ENCODE data around the gene HOXD9. TPM values are rescaled to one million over a fixed set of nuclear protein-coding genes. Genes with fewer than 3 reads are reported as not detected.

Gene HOXD9
- polyA plus RNA-seq, 1 donor (not counting 4 experiments of a cell fraction or from before 2014, with no cell fraction given): not detected

GRCh38 chr2:176082525-176082823 lies 40.0 kb upstream of the HOXD9 start:
- Histone ChIP-seq H3K27ac (ENCODE audit: control insufficient read depth, insufficient read depth, low read length) (no peak overlapping the region), H3K9ac (ENCODE audit: control insufficient read depth, extremely low read depth, insufficient read depth, low read length) (no peak overlapping the region), H3K9me1 (ENCODE audit: control insufficient read depth, extremely low read depth, insufficient read depth, low read length) (no peaks in the 10 kb centered on the region), H3K9me3 (ENCODE audit: control insufficient read depth, low read depth, low read length) (peaks cover 18% of the 10 kb centered on the region), H3K79me2 (ENCODE audit: control insufficient read depth, insufficient read depth, low read length) (no peaks in the 10 kb centered on the region), H3K36me3 (ENCODE audit: control insufficient read depth in 2 of 2, extremely low read depth in 1 of 2, insufficient read depth in 2 of 2, low read length in 2 of 2) (no peaks in the 10 kb centered on the region), H3K4me2 (ENCODE audit: control insufficient read depth, extremely low read depth, insufficient read depth, low read depth, low read length) (no peak overlapping the region), H3K4me1 (ENCODE audit: control insufficient read depth, extremely low read depth, insufficient read depth, low read length) (no peaks in the 10 kb centered on the region), H2AFZ (ENCODE audit: control insufficient read depth, low read length) (no peak overlapping the region), H4K20me1 (ENCODE audit: control insufficient read depth, extremely low read depth, insufficient read depth, low read length) (no peaks in the 10 kb centered on the region), H3K4me3 (ENCODE audit: control insufficient read depth in 2 of 3, extremely low read depth in 1 of 3, insufficient read depth in 2 of 3, low read depth in 1 of 3, low read length in 3 of 3) (no peak overlapping the region), H3K27me3 (ENCODE audit: control insufficient read depth, extremely low read depth, insufficient read depth, low read length) (peaks cover 92% of the 10 kb centered on the region)
- DNase-seq (ENCODE audit: low read depth, low spot score): no peak
- peak; percentile 55 for TF ChIP-seq EZH2 (IDR thresholded peaks at IDR 0.05; ENCODE audit: low read length)
- no peak for TF ChIP-seq CTCF (optimal IDR thresholded peaks at IDR 0.05 in 1 of 3, IDR thresholded peaks at IDR 0.05 in 1 of 3, conservative IDR thresholded peaks at IDR 0.05 in 1 of 3; ENCODE audit: extremely low read depth in 1 of 3, insufficient read depth in 2 of 3, low read length in 3 of 3)
- dilution Hi-C loops (cut with MboI; ENCODE audit: extremely low pct_ligation_motif_present, low sequenced_read_pairs): no loop called here
- FAIRE-seq: no peak

GRCh38 chr2:176082824-176083751 lies 39.4 kb upstream of the HOXD9 start:
- H4K20me1 ChIP-seq (ENCODE audit: control insufficient read depth, extremely low read depth, insufficient read depth, low read length): no peaks in the 10 kb centered on the region
- peaks cover 98% of the 10 kb centered on the region for H3K27me3 ChIP-seq (ENCODE audit: control insufficient read depth, extremely low read depth, insufficient read depth, low read length)
- FAIRE-seq (no peak), DNase-seq (ENCODE audit: low read depth, low spot score) (no peak)
- H3K4me1 ChIP-seq (ENCODE audit: control insufficient read depth, extremely low read depth, insufficient read depth, low read length): no peaks in the 10 kb centered on the region
- no peak overlapping the region for H3K27ac ChIP-seq (ENCODE audit: control insufficient read depth, insufficient read depth, low read length)
- no peak overlapping the region for H3K4me3 ChIP-seq (ENCODE audit: control insufficient read depth in 2 of 3, extremely low read depth in 1 of 3, insufficient read depth in 2 of 3, low read depth in 1 of 3, low read length in 3 of 3)
- H3K9ac ChIP-seq (ENCODE audit: control insufficient read depth, extremely low read depth, insufficient read depth, low read length): no peak overlapping the region
- dilution Hi-C loops (cut with MboI; ENCODE audit: extremely low pct_ligation_motif_present, low sequenced_read_pairs): no loop called here
- H3K4me2 ChIP-seq (ENCODE audit: control insufficient read depth, extremely low read depth, insufficient read depth, low read depth, low read length): no peak overlapping the region
- H3K79me2 ChIP-seq (ENCODE audit: control insufficient read depth, insufficient read depth, low read length): no peaks in the 10 kb centered on the region
- no peak overlapping the region for H2AFZ ChIP-seq (ENCODE audit: control insufficient read depth, low read length)
- TF ChIP-seq CTCF (optimal IDR thresholded peaks at IDR 0.05 in 1 of 3, IDR thresholded peaks at IDR 0.05 in 1 of 3, conservative IDR thresholded peaks at IDR 0.05 in 1 of 3; ENCODE audit: extremely low read depth in 1 of 3, insufficient read depth in 2 of 3, low read length in 3 of 3): no peak
- TF ChIP-seq EZH2 (IDR thresholded peaks at IDR 0.05; ENCODE audit: low read length): peak; percentile 29
- H3K9me1 ChIP-seq (ENCODE audit: control insufficient read depth, extremely low read depth, insufficient read depth, low read length): no peaks in the 10 kb centered on the region
- H3K9me3 ChIP-seq (ENCODE audit: control insufficient read depth, low read depth, low read length): peaks cover 18% of the 10 kb centered on the region
- H3K36me3 ChIP-seq (ENCODE audit: control insufficient read depth in 2 of 2, extremely low read depth in 1 of 2, insufficient read depth in 2 of 2, low read length in 2 of 2): no peaks in the 10 kb centered on the region
